ENCODE data around the gene GMDS. TPM values are rescaled to one million over a fixed set of nuclear protein-coding genes. Genes with fewer than 3 reads are reported as not detected.

The GMDS gene
- total and polyA plus RNA-seq, 2 of the 8 experiments (the other 6 are each of a cell fraction or from before 2014, with no cell fraction given) = 16.8 to 50.0 TPM

GRCh38 chr6:1960486-1961142, 284.8 kb downstream of the GMDS start:
- Histone ChIP-seq H3K56ac (replicated peaks; ENCODE audit: insufficient read length, low read depth, low read length) (no peak overlapping the region), H2BK15ac (ENCODE audit: low read length) (no peak overlapping the region), H3K79me1 (ENCODE audit: low read depth, low read length) (no peaks in the 10 kb centered on the region), H2BK12ac (ENCODE audit: low read depth, low read length) (no peak overlapping the region), H3K4me3 (ENCODE audit: extremely low read depth in 1 of 4, insufficient read depth in 2 of 4, low read depth in 3 of 4, low read length in 4 of 4) (no peak overlapping the region), H3K4ac (replicated peaks; ENCODE audit: insufficient read length, low read depth, low read length) (no peak overlapping the region), H3K4me1 (replicated peaks in 1 of 4; ENCODE audit: control insufficient read depth in 3 of 4, insufficient read depth in 4 of 4, low read length in 3 of 4) (no peaks in the 10 kb centered on the region), H3K14ac (ENCODE audit: insufficient read length) (no peak overlapping the region), H3K9ac (replicated peaks in 1 of 4; ENCODE audit: extremely low read depth in 1 of 4, low read depth in 3 of 4, low read length in 3 of 4) (no peak overlapping the region), H3K23ac (ENCODE audit: insufficient read length) (no peak overlapping the region), H3K4me2 (ENCODE audit: insufficient read depth in 1 of 2, low read depth in 2 of 2, low read length in 2 of 2) (no peak overlapping the region), H3K23me2 (ENCODE audit: low read depth, low read length) (no peaks in the 10 kb centered on the region), H4K5ac (ENCODE audit: insufficient read length, low read depth, low read length) (no peak overlapping the region), H2BK120ac (replicated peaks; ENCODE audit: low read depth, low read length) (no peak overlapping the region), H4K91ac (replicated peaks; ENCODE audit: insufficient read length, low read length) (no peak overlapping the region), H3K27me3 (replicated peaks in 1 of 4; ENCODE audit: control insufficient read depth in 3 of 4, extremely low read depth in 1 of 4, insufficient read depth in 3 of 4, low read length in 3 of 4) (peaks cover 0 to 1% (median 0%) of the 10 kb centered on the region in 4 experiments; a peak in 1 of 7 replicates), H2BK20ac (ENCODE audit: low read length) (no peak overlapping the region), H3K18ac (ENCODE audit: extremely low read depth, low read length) (no peak overlapping the region), H3K79me2 (ENCODE audit: control insufficient read depth in 1 of 2, insufficient read depth in 2 of 2, low read length in 2 of 2) (no peaks in the 10 kb centered on the region), H3K27ac (ENCODE audit: low read depth, low read length) (no peak overlapping the region), H2BK5ac (ENCODE audit: low read depth, low read length) (no peak overlapping the region), H4K8ac (ENCODE audit: extremely low read depth, insufficient read depth, low read length) (no peak overlapping the region), H4K20me1 (replicated peaks in 1 of 2; ENCODE audit: control insufficient read depth in 1 of 2, insufficient read depth in 2 of 2, low read length in 2 of 2) (no peaks in the 10 kb centered on the region), H3K9me3 (ENCODE audit: insufficient read depth in 2 of 2, low read depth in 1 of 2, low read length in 1 of 2) (no peaks in the 10 kb centered on the region), H2AFZ (ENCODE audit: low read length) (no peak overlapping the region), H3K36me3 (ENCODE audit: control insufficient read depth in 2 of 4, insufficient read depth in 4 of 4, low read length in 3 of 4) (no peaks in the 10 kb centered on the region), H2AK5ac (ENCODE audit: low read depth, low read length) (no peak overlapping the region)
- FAIRE-seq (no peak), DNase-seq (ENCODE audit: low read depth in 1 of 2, low spot score in 2 of 2) (no peak)
- 95% methylated on average over 13 of the region's 13 CpGs; no CpG with 5 or more reads in 1 of the 2 experiments for WGBS, 2 experiments (ENCODE audit: extremely low coverage in 1 of 2, insufficient coverage in 1 of 2, insufficient read length in 1 of 2, insufficient replicate concordance in 2 of 2, low coverage in 1 of 2, low lambda C conversion rate in 2 of 2, missing lambda C conversion rate in 1 of 2)
- ChIA-PET CTCF (ENCODE audit: partially characterized antibody) (no interaction called here), POLR2A (ENCODE audit: partially characterized antibody) (no interaction called here)
- no peak for TF ChIP-seq BCL11A (IDR thresholded peaks at IDR 0.05; ENCODE audit: low read depth in 2 of 2, low read length in 2 of 2)
- no peak for TF ChIP-seq POLR2A (IDR thresholded peaks at IDR 0.05; ENCODE audit: control extremely low read depth in 1 of 2, low read depth in 2 of 2, low read length in 2 of 2)
